HepG2 (cell line): ENCODE data around the gene RNF11. TPM values are rescaled to one million over a fixed set of nuclear protein-coding genes. Genes with fewer than 3 reads are reported as not detected.

ENCODE experiments used
- ATAC-seq: fragments of 200-7000 bp; cut with Tn5 transposase; 3 replicates; pipeline ENCODE4 v1.9.1; 2020; ENCODE audit warnings: mild to moderate bottlenecking, moderate library complexity
- BruUV-seq: library from RNA; stranded (reverse); fragments of 400-500 nt; replicated peaks from 2 replicates; lab custom pipeline; 2021; lab: Mats Ljungman, UMichigan
- CTCF ChIA-PET: fragments of 300-600 bp; formaldehyde crosslinking; extraction: SDS; loops from one replicate; lab custom pipeline; 2021; ENCODE audit warnings: low total read pairs, inconsistent platforms, low intra/inter-chr PET ratio; lab: Yijun Ruan, JAX
- POLR2A ChIA-PET: fragments of 350-600 bp; sonication (Branson Sonifier 250); formaldehyde crosslinking; loops from one replicate; lab custom pipeline; 2020; ENCODE audit warnings: antibody characterized with exemption, inconsistent platforms; lab: Yijun Ruan, JAX
- DNase-seq: peaks from one replicate; pipeline ENCODE4 v3.0.0-alpha.2; 2015; ENCODE audit warnings: low spot score
- FAIRE-seq: peaks from 3 replicates; lab custom pipeline; 2011; peaks lifted over from hg19 to GRCh38; lab: Jason Lieb, UNC
- H2AFZ ChIP-seq: one replicate; pipeline ENCODE4 v1.6.1; 2011; ENCODE audit warnings: low read length, inconsistent platforms
- H3K27ac ChIP-seq: fragments of 300-600 bp; 3 replicates; pipeline ENCODE4 v1.8.0; 2011; ENCODE audit warnings: mixed run types, mild to moderate bottlenecking, mixed read lengths, low read length, inconsistent platforms; ENCODE audit not compliant: insufficient read depth; ENCODE audit errors: extremely low read length
- H3K27me3 ChIP-seq, 2 experiments: fragments of 200-600 bp in 1 of 2; 2 replicates in 1 of 2; 3 replicates in 1 of 2; pipeline versions ENCODE4 v1.6.0 to v1.8.0; 2011; ENCODE audit warnings: low read length in 2 of 2, mild to moderate bottlenecking in 2 of 2, moderate library complexity in 2 of 2, inconsistent platforms in 1 of 2; ENCODE audit not compliant: insufficient read depth in 2 of 2, control insufficient read depth in 1 of 2
- H3K36me3 ChIP-seq, 2 experiments: fragments of 200-600 bp in 1 of 2; replicated peaks in 1 of 2; 2 replicates in 1 of 2; 3 replicates in 1 of 2; pipeline versions ENCODE4 v1.5.1 to v1.8.0; 2011; ENCODE audit warnings: low read length in 2 of 2, inconsistent platforms in 1 of 2; ENCODE audit not compliant: insufficient read depth in 2 of 2, control insufficient read depth in 1 of 2
- H3K4me1 ChIP-seq: 2 replicates; pipeline ENCODE4 v1.5.1; 2012; ENCODE audit warnings: low read length, inconsistent platforms; ENCODE audit not compliant: insufficient read depth
- H3K4me2 ChIP-seq: 2 replicates; pipeline ENCODE4 v1.6.0; 2011; ENCODE audit warnings: low read depth, low read length, inconsistent platforms
- H3K4me3 ChIP-seq, 3 experiments: fragments of 200-600 bp in 1 of 3; sonication (generic), shearing (Covaris generic) in 1 of 3; replicated peaks in 1 of 3; 2 replicates each; pipeline ENCODE4 v1.5.1; 2011 to 2016; ENCODE audit warnings: low read length in 3 of 3, inconsistent platforms in 2 of 3, low read depth in 2 of 3, mild to moderate bottlenecking in 2 of 3, control low read depth in 1 of 3, mixed read lengths in 1 of 3; ENCODE audit not compliant: insufficient read depth in 1 of 3
- H3K79me2 ChIP-seq: one replicate; pipeline ENCODE4 v1.6.1; 2011; ENCODE audit warnings: low read length, inconsistent platforms; ENCODE audit not compliant: insufficient read depth
- H3K9ac ChIP-seq: 2 replicates; pipeline ENCODE4 v1.6.0; 2011; ENCODE audit warnings: mild to moderate bottlenecking, low read depth, low read length, inconsistent platforms; ENCODE audit not compliant: insufficient read depth
- H3K9me3 ChIP-seq: 2 replicates; pipeline ENCODE4 v1.5.1; 2012; ENCODE audit warnings: mild to moderate bottlenecking, low read length
- H4K20me1 ChIP-seq: 2 replicates; pipeline ENCODE4 v1.6.0; 2011; ENCODE audit warnings: inconsistent platforms, mild to moderate bottlenecking, low read length, moderate library complexity; ENCODE audit not compliant: insufficient read depth
- ARNT ChIP-seq: fragments of 450-650 bp; IDR thresholded peaks from 2 replicates; pipeline ENCODE4 v1.6.1; 2017
- ATF7-NPFF ChIP-seq: sonication (generic); formaldehyde crosslinking; IDR thresholded peaks from 2 replicates; pipeline ENCODE4 v1.8.1; 2023; ENCODE audit warnings: mild to moderate bottlenecking, low read depth, missing genetic modification reagents, moderate library complexity
- EP300 ChIP-seq, 3 experiments: sonication (generic) in 1 of 3; formaldehyde crosslinking in 1 of 3; IDR thresholded peaks; 2 replicates each; pipeline versions ENCODE4 v1.5.1 to v1.6.1; 2011 to 2020; ENCODE audit warnings: low read depth in 2 of 3, low read length in 2 of 3, borderline replicate concordance in 1 of 3, improper control_type of control experiment in 1 of 3, mild to moderate bottlenecking in 1 of 3, missing genetic modification reagents in 1 of 3, moderate library complexity in 1 of 3
- FUBP1 ChIP-seq: sonication (generic); formaldehyde crosslinking; IDR thresholded peaks from 2 replicates; pipeline ENCODE4 v1.5.1; 2020; ENCODE audit warnings: missing genetic modification reagents, mild to moderate bottlenecking, borderline replicate concordance
- KMT2B ChIP-seq: IDR thresholded peaks from 2 replicates; pipeline ENCODE4 v1.6.1; 2016; ENCODE audit warnings: missing genetic modification reagents, missing compliant biosample characterization
- MAFF ChIP-seq: IDR thresholded peaks from 2 replicates; pipeline ENCODE4 v1.6.1; 2011; ENCODE audit warnings: low read depth, low read length, improper control_type of control experiment
- MAFK ChIP-seq, 2 experiments: IDR thresholded peaks in 1 of 2; conservative IDR thresholded peaks in 1 of 2; 2 replicates each; pipeline ENCODE4 v1.6.1; 2011; ENCODE audit warnings: improper control_type of control experiment in 2 of 2, low read length in 2 of 2
- PHB2 ChIP-seq: fragments of 450-650 bp; IDR thresholded peaks from 2 replicates; pipeline ENCODE4 v1.6.1; 2018; ENCODE audit not compliant: partially characterized antibody
- PRMT3 ChIP-seq: sonication (generic); formaldehyde crosslinking; IDR thresholded peaks from 2 replicates; pipeline ENCODE4 v1.8.1; 2022; ENCODE audit warnings: low read depth, mild to moderate bottlenecking, moderate library complexity, missing genetic modification reagents, borderline replicate concordance
- SIN3B ChIP-seq: fragments of 150-350 bp; IDR thresholded peaks from 2 replicates; pipeline ENCODE4 v1.6.1; 2014; ENCODE audit warnings: low read length
- SMAD3 ChIP-seq: sonication (generic); formaldehyde crosslinking; IDR thresholded peaks from 2 replicates; pipeline ENCODE4 v1.4.0; 2020; ENCODE audit warnings: missing genetic modification reagents
- SMARCE1 ChIP-seq: fragments of 450-650 bp; IDR thresholded peaks from 2 replicates; pipeline ENCODE4 v1.6.1; 2017; ENCODE audit warnings: borderline replicate concordance
- ZNF337 ChIP-seq: sonication (generic); formaldehyde crosslinking; IDR thresholded peaks from 2 replicates; pipeline ENCODE4 v1.5.1; 2020; ENCODE audit warnings: missing genetic modification reagents, low read depth, mild to moderate bottlenecking, borderline replicate concordance
- ZNF343 ChIP-seq: sonication (generic); formaldehyde crosslinking; IDR thresholded peaks from 2 replicates; pipeline ENCODE4 v1.4.0; 2020; ENCODE audit warnings: mild to moderate bottlenecking, missing genetic modification reagents
- ZNF580 ChIP-seq: IDR thresholded peaks from 2 replicates; pipeline ENCODE4 v1.6.1; 2016; ENCODE audit warnings: low read depth, borderline replicate concordance
- ZNF775 ChIP-seq: sonication (generic); formaldehyde crosslinking; IDR thresholded peaks from 2 replicates; pipeline ENCODE4 v1.4.0; 2020; ENCODE audit warnings: missing genetic modification reagents, mild to moderate bottlenecking, moderate library complexity, borderline replicate concordance
- WGBS: methylation state at CpG from one replicate; pipeline ENCODE4 v1.1.6; 2017; ENCODE audit warnings: low lambda C conversion rate; 5-methylcytosine and 5-hydroxymethylcytosine counted together
- in situ Hi-C: cut with HindIII; loops from 2 replicates; pipeline ENCODE4 v1.10.0; 2017; ENCODE audit warnings: low pct_unique_long_range_greater_than_20kb; ENCODE audit not compliant: extremely low pct_ligation_motif_present
- intact Hi-C: fragments of 100-400 bp; cut with micrococcal nuclease; formaldehyde crosslinking; loops from one replicate; pipeline ENCODE4 v1.10.0; 2022; ENCODE audit not compliant: unreplicated experiment
- polyA plus RNA-seq, 8 experiments: library from polyadenylated mRNA; depleted of rRNA in 3 of 8; stranded (reverse) in 7 of 8; unstranded in 1 of 8; fragments of >200 nt; fragmentation: Illumina TruSeq in 4 of 8; extraction: Trizol in 4 of 8; gene quantifications; 2 replicates each; pipeline versions ENCODE4 v1.2.1 to v1.2.3, GENCODE V29; 2011 to 2016; ENCODE audit warnings: low read depth in 4 of 8, missing spikeins in 1 of 8, mixed read lengths in 1 of 8; ENCODE audit not compliant: insufficient read depth in 1 of 8
- total RNA-seq, 5 experiments: library from RNA; depleted of rRNA; stranded (reverse); fragments of >200 nt; fragmentation: Illumina TruSeq; extraction: Trizol; gene quantifications; 2 replicates each; pipeline ENCODE4 v1.2.3, GENCODE V29; 2016; ENCODE audit warnings: low read depth in 1 of 5

RNF11 gene
- total and polyA plus RNA-seq, 2 of the 13 experiments (the other 11 are each of a cell fraction or from before 2014, with no cell fraction given) = 41.2 to 48.8 TPM

GRCh38 chr1:51231120-51231519 lies 5.0 kb upstream of the RNF11 start:
- TF ChIP-seq MAFF (peak; percentile 93), MAFK (conservative IDR thresholded peaks at IDR 0.05 in 1 of 2, IDR thresholded peaks at IDR 0.05 in 1 of 2; ENCODE audit: low read length in 2 of 2) (peak; percentile 89 to 94), ZNF580 (no peak)
- TF ChIP-seq, all 625 proteins: peak for 2
- no peak overlapping the region for H3K9ac ChIP-seq
- peaks cover 19% of the 10 kb centered on the region for H3K4me1 ChIP-seq
- intact Hi-C loops (no loop called here), in situ Hi-C loops (no loop called here)
- POLR2A ChIA-PET = no interaction called here
- peaks cover 0 to 1% of the 10 kb centered on the region in 2 experiments; a peak in 1 of 5 replicates for H3K27me3 ChIP-seq
- H4K20me1 ChIP-seq = no peaks in the 10 kb centered on the region
- no peak for ATAC-seq
- no peak for FAIRE-seq
- BruUV-seq = no TSS peak
- H3K4me3 ChIP-seq = no peak overlapping the region
- H3K9me3 ChIP-seq = no peaks in the 10 kb centered on the region
- no peaks in the 10 kb centered on the region for H3K79me2 ChIP-seq
- no peak overlapping the region for H3K4me2 ChIP-seq
- H3K27ac ChIP-seq = no peak overlapping the region
- WGBS = 10% methylated on average over 3 of the region's 3 CpGs
- DNase-seq = no peak
- H3K36me3 ChIP-seq = no peaks in the 10 kb centered on the region
- CTCF ChIA-PET = no interaction called here
- H2AFZ ChIP-seq = no peak overlapping the region

GRCh38 chr1:51231896-51232295 lies 4.2 kb upstream of the RNF11 start:
- intact Hi-C loops (no loop called here), in situ Hi-C loops (no loop called here)
- POLR2A ChIA-PET = no interaction called here
- no peaks in the 10 kb centered on the region for H4K20me1 ChIP-seq
- H3K36me3 ChIP-seq = no peaks in the 10 kb centered on the region
- H3K79me2 ChIP-seq = peaks cover 6% of the 10 kb centered on the region
- BruUV-seq = no TSS peak
- DNase-seq (no peak), ATAC-seq (no peak)
- peaks cover 19% of the 10 kb centered on the region for H3K4me1 ChIP-seq
- no peak overlapping the region for H3K27ac ChIP-seq
- no peak overlapping the region for H3K4me3 ChIP-seq
- H3K27me3 ChIP-seq = peaks cover under 1 to 1% of the 10 kb centered on the region in 2 experiments; a peak in 1 of 5 replicates
- no peaks in the 10 kb centered on the region for H3K9me3 ChIP-seq
- TF ChIP-seq SIN3B = no peak
- TF ChIP-seq FUBP1 (CRISPR knock-in tag) = no peak
- TF ChIP-seq ARNT = no peak
- TF ChIP-seq EP300 (IDR thresholded peaks at IDR 0.05; ENCODE audit: low read depth in 2 of 2, low read length in 2 of 2) = no peak
- no peak for TF ChIP-seq EP300 (CRISPR knock-in tag; IDR thresholded peaks at IDR 0.05; ENCODE audit: borderline replicate concordance)
- no peak for TF ChIP-seq ZNF775 (CRISPR knock-in tag)
- TF ChIP-seq ZNF337 (CRISPR knock-in tag) = no peak
- TF ChIP-seq ZNF343 = no peak
- TF ChIP-seq SMAD3 (CRISPR knock-in tag) = no peak
- no peak for TF ChIP-seq PHB2
- no peak for TF ChIP-seq PRMT3 (CRISPR knock-in tag)
- no peak for TF ChIP-seq ATF7-NPFF (CRISPR knock-in tag)
- TF ChIP-seq KMT2B (CRISPR knock-in tag) = no peak
- no peak for TF ChIP-seq SMARCE1
- TF ChIP-seq, all 625 proteins: peak for 0
- FAIRE-seq = no peak
- Histone ChIP-seq H3K4me2 (no peak overlapping the region), H2AFZ (no peak overlapping the region), H3K9ac (no peak overlapping the region)
- CTCF ChIA-PET = no interaction called here
